ENCODE measurements around the gene PRLR.

Gene PRLR

GRCh38 chr5:35253582-35253981 is 23.3 kb upstream of the PRLR start:
- Histone ChIP-seq H3K4me2 (ENCODE audit: low read length) (no peak overlapping the region), H3F3A (ENCODE audit: control insufficient read depth, insufficient read depth) (no peaks in the 10 kb centered on the region), H3K79me2 (ENCODE audit: control insufficient read depth, low read length) (no peaks in the 10 kb centered on the region)

GRCh38 chr5:35252963-35253362 is 22.7 kb upstream of the PRLR start:
- Histone ChIP-seq H3K36me3 (ENCODE audit: control insufficient read depth, low read length) (no peaks in the 10 kb centered on the region), H3K9me2 (replicated peaks; ENCODE audit: control insufficient read depth, low read length) (no peaks in the 10 kb centered on the region), H3K4me3 (ENCODE audit: low read length) (no peak overlapping the region), H3K27me3 (ENCODE audit: control insufficient read depth, low read length) (no peaks in the 10 kb centered on the region), H3K4me1 (ENCODE audit: control insufficient read depth, low read length) (no peaks in the 10 kb centered on the region), H3K9me3 (ENCODE audit: control insufficient read depth, insufficient read depth, low read length) (no peaks in the 10 kb centered on the region; the same call in 1 of the 2 replicates), H3K4me2 (ENCODE audit: low read length) (no peak overlapping the region), H3F3A (ENCODE audit: control insufficient read depth, insufficient read depth) (no peaks in the 10 kb centered on the region), H3K27ac (ENCODE audit: low read depth, low read length) (no peak overlapping the region), H4K20me1 (ENCODE audit: control insufficient read depth, insufficient read depth, low read depth, low read length) (no peaks in the 10 kb centered on the region), H3K79me2 (ENCODE audit: control insufficient read depth, low read length) (no peaks in the 10 kb centered on the region)
- no peak for TF ChIP-seq EZH2phosphoT487 (IDR thresholded peaks at IDR 0.05; ENCODE audit: borderline replicate concordance, low read length)
- TF ChIP-seq, protein P1, sequence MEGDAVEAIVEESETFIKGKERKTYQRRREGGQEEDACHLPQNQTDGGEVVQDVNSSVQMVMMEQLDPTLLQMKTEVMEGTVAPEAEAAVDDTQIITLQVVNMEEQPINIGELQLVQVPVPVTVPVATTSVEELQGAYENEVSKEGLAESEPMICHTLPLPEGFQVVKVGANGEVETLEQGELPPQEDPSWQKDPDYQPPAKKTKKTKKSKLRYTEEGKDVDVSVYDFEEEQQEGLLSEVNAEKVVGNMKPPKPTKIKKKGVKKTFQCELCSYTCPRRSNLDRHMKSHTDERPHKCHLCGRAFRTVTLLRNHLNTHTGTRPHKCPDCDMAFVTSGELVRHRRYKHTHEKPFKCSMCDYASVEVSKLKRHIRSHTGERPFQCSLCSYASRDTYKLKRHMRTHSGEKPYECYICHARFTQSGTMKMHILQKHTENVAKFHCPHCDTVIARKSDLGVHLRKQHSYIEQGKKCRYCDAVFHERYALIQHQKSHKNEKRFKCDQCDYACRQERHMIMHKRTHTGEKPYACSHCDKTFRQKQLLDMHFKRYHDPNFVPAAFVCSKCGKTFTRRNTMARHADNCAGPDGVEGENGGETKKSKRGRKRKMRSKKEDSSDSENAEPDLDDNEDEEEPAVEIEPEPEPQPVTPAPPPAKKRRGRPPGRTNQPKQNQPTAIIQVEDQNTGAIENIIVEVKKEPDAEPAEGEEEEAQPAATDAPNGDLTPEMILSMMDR (IDR thresholded peaks at IDR 0.05; ENCODE audit: low read depth, low read length, poor library complexity, severe bottlenecking) = no peak

More at GRCh38 chr5:35253582-35253981, 23.3 kb upstream of the PRLR start:
- Histone ChIP-seq H3K27me3 (ENCODE audit: control insufficient read depth, low read length) (no peaks in the 10 kb centered on the region), H3K4me1 (ENCODE audit: control insufficient read depth, low read length) (no peaks in the 10 kb centered on the region), H3K9me3 (ENCODE audit: control insufficient read depth, insufficient read depth, low read length) (no peaks in the 10 kb centered on the region; the same call in 1 of the 2 replicates), H3K9me2 (replicated peaks; ENCODE audit: control insufficient read depth, low read length) (no peaks in the 10 kb centered on the region), H3K27ac (ENCODE audit: low read depth, low read length) (no peak overlapping the region), H3K36me3 (ENCODE audit: control insufficient read depth, low read length) (no peaks in the 10 kb centered on the region), H3K4me3 (ENCODE audit: low read length) (no peak overlapping the region), H4K20me1 (ENCODE audit: control insufficient read depth, insufficient read depth, low read depth, low read length) (no peaks in the 10 kb centered on the region)
- TF ChIP-seq EZH2phosphoT487 (IDR thresholded peaks at IDR 0.05; ENCODE audit: borderline replicate concordance, low read length) = no peak
- TF ChIP-seq, protein P1 (IDR thresholded peaks at IDR 0.05; ENCODE audit: low read depth, low read length, poor library complexity, severe bottlenecking) = no peak

- H3K4me1 ChIP-seq (ENCODE audit: control insufficient read depth, low read length) = no peaks in the 10 kb centered on the region
- no peak overlapping the region for H3K4me2 ChIP-seq (ENCODE audit: low read length)
- H3K4me3 ChIP-seq (ENCODE audit: low read length) = no peak overlapping the region
- TF ChIP-seq, protein P1 (IDR thresholded peaks at IDR 0.05; ENCODE audit: low read depth, low read length, poor library complexity, severe bottlenecking) = no peak
- no peak for TF ChIP-seq EZH2phosphoT487 (IDR thresholded peaks at IDR 0.05; ENCODE audit: borderline replicate concordance, low read length)
- no peaks in the 10 kb centered on the region for H3K27me3 ChIP-seq (ENCODE audit: control insufficient read depth, low read length)
- no peaks in the 10 kb centered on the region; the same call in 1 of the 2 replicates for H3K9me3 ChIP-seq (ENCODE audit: control insufficient read depth, insufficient read depth, low read length)
- no peaks in the 10 kb centered on the region for H3K79me2 ChIP-seq (ENCODE audit: control insufficient read depth, low read length)
- no peaks in the 10 kb centered on the region for H3F3A ChIP-seq (ENCODE audit: control insufficient read depth, insufficient read depth)
- H3K27ac ChIP-seq (ENCODE audit: low read depth, low read length) = no peak overlapping the region
- H4K20me1 ChIP-seq (ENCODE audit: control insufficient read depth, insufficient read depth, low read depth, low read length) = no peaks in the 10 kb centered on the region
- no peaks in the 10 kb centered on the region for H3K36me3 ChIP-seq (ENCODE audit: control insufficient read depth, low read length)
- H3K9me2 ChIP-seq (replicated peaks; ENCODE audit: control insufficient read depth, low read length) = no peaks in the 10 kb centered on the region
Measured at GRCh38 chr5:35248843-35249780, 18.8 kb upstream of the PRLR start.

Data from DOHH2 (cell line).